ENCODE measurements around the gene CSAD. TPM values are rescaled to one million over a fixed set of nuclear protein-coding genes. Genes with fewer than 3 reads are reported as not detected.

The CSAD gene
- total and polyA plus RNA-seq, 2 experiments from 2014 or later, result 8.6 to 14.2 TPM

DNA sequence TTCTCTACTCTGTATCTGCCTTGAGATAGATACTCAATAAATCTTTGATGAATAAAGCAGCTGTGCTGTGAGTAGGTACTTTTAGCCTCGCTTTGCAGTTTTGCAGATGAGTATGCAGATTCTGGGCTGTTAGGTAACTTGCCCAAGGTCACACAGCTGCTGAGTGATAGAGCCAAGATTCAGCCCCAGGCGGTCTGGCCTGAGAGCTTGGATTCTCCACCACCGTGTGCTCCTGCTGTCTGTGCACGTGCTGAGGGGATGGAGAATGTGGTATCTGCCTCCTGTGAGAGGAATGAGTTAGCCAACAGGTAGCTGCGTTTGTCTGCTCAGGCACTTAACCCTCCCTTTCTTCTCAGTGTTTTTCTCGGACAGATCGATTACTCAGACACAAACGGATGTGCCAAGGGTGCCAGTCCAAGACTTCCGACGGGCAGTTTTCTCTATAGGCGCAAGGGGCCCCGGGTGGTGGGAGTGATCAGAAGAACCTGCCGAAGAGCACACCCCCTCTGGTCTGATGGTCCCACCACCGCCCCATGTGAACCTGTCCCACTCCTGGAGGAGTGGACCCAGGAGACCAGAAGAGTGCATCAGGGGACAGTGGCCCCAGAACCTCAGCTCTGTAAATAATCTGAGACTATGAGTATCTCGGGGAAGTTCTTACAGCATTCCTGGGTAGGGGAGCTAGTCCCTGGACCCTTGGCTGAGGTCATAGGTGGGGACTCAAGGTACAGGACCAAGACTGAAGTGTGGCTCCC is 6.6 kb upstream of the CSAD start:
- H3K27ac ChIP-seq, result no peak overlapping the region

DNA sequence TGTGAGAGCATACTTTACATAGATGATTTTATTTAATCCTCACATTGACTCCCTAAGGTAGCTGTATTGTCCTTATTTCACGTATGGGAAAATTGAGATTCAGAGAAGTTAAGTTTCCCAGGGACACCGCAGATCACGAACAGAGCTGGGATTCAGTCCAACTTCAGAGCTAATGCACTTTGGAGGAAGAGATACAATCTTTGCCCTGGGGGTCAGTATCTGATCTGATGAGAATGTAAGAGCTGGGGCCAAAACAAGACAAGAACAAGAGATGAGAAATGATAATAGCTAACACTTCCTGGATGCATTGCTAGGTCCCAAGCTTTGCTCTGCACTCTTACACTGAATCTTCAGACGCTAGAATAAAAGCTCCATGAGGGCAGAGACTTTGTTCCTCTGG is 6.0 kb upstream of the CSAD start:
- TF ChIP-seq EZH2phosphoT487 (IDR thresholded peaks at IDR 0.05; ENCODE audit: insufficient read depth, low read depth) (no peak), EZH2 (IDR thresholded peaks at IDR 0.05; ENCODE audit: insufficient read depth, poor library complexity, severe bottlenecking) (no peak)
- Histone ChIP-seq H3K36me3 (ENCODE audit: low read depth) (peaks cover 38% of the 10 kb centered on the region; the same call in 1 of the 2 replicates), H3K79me2 (ENCODE audit: insufficient read depth) (peaks cover 38% of the 10 kb centered on the region), H3K27me3 (replicated peaks; ENCODE audit: insufficient read depth) (no peaks in the 10 kb centered on the region), H3K9me2 (ENCODE audit: insufficient read depth) (no peaks in the 10 kb centered on the region), H2AFZ (no peak overlapping the region), H3K4me1 (ENCODE audit: insufficient read depth) (peaks cover 18% of the 10 kb centered on the region), H4K20me1 (ENCODE audit: insufficient read depth) (no peaks in the 10 kb centered on the region; the same call in 1 of the 2 replicates), H3K27ac (no peak overlapping the region), H3K4me2 (ENCODE audit: unreplicated experiment) (no peak overlapping the region), H3K9me3 (ENCODE audit: low read depth) (no peaks in the 10 kb centered on the region), H3K9ac (no peak overlapping the region), H3F3A (ENCODE audit: insufficient read depth) (peaks cover 55% of the 10 kb centered on the region), H3K4me3 (no peak overlapping the region)
- no peak for DNase-seq
- in situ Hi-C loops (cut with MboI), result no loop called here
- 90 to 94% methylated on average over 4 of the region's 4 CpGs for WGBS, 2 experiments (ENCODE audit: low coverage in 1 of 2, low lambda C conversion rate in 2 of 2, missing lambda C conversion rate in 2 of 2)

More for the DNA sequence above, 6.6 kb upstream of the CSAD start:
- 84 to 85% methylated on average over 15 of the region's 15 CpGs for WGBS, 2 experiments (ENCODE audit: low coverage in 1 of 2, low lambda C conversion rate in 2 of 2, missing lambda C conversion rate in 2 of 2)
- H3K4me1 ChIP-seq (ENCODE audit: insufficient read depth), result peaks cover 12% of the 10 kb centered on the region
- peaks cover 32% of the 10 kb centered on the region for H3K79me2 ChIP-seq (ENCODE audit: insufficient read depth)
- peaks cover 32% of the 10 kb centered on the region; the same call in 1 of the 2 replicates for H3K36me3 ChIP-seq (ENCODE audit: low read depth)
- H2AFZ ChIP-seq, result no peak overlapping the region
- no peak overlapping the region for H3K9ac ChIP-seq
- no peak overlapping the region for H3K4me3 ChIP-seq
- no peaks in the 10 kb centered on the region for H3K27me3 ChIP-seq (replicated peaks; ENCODE audit: insufficient read depth)
- in situ Hi-C loops (cut with MboI), result no loop called here
- H4K20me1 ChIP-seq (ENCODE audit: insufficient read depth), result no peaks in the 10 kb centered on the region
- H3K4me2 ChIP-seq (ENCODE audit: unreplicated experiment), result no peak overlapping the region
- no peaks in the 10 kb centered on the region for H3K9me3 ChIP-seq (ENCODE audit: low read depth)
- no peak for TF ChIP-seq EZH2phosphoT487 (IDR thresholded peaks at IDR 0.05; ENCODE audit: insufficient read depth, low read depth)
- TF ChIP-seq EZH2 (IDR thresholded peaks at IDR 0.05; ENCODE audit: insufficient read depth, poor library complexity, severe bottlenecking), result no peak
- peaks cover 49% of the 10 kb centered on the region for H3F3A ChIP-seq (ENCODE audit: insufficient read depth)
- no peak for DNase-seq
- no peaks in the 10 kb centered on the region for H3K9me2 ChIP-seq (ENCODE audit: insufficient read depth)

DNA sequence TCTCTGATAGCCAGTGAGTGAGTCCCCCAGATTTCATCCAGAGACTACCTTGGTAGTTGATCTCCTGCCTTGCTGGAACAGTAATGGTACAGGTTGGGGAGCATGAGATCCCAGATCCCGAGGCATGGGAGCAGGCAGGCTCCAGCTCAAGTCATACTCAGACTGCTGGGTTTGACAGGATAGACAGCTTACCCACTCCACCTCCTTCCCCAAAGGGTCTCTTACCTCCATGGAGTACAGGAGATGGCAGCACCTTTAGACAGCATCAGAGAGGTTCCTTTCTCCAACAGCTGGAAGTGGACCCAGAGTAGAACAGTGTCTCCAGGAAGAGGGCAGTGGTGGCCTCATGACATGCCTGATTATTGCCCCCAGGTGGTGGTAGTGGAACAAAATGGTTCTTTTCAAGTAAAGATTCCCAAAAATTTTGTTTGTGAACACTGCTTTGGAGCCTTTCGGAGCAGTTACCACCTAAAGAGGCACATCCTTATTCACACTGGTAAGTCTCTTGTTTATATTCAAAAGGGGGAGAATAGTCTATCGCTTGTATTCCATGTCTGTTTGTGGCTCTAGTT is 4.9 kb upstream of the CSAD start:
- Histone ChIP-seq H2AFZ (no peak overlapping the region), H3K9ac (no peak overlapping the region), H3K9me3 (ENCODE audit: low read depth) (no peaks in the 10 kb centered on the region), H3K27ac (no peak overlapping the region), H3K4me2 (ENCODE audit: unreplicated experiment) (no peak overlapping the region), H3K27me3 (replicated peaks; ENCODE audit: insufficient read depth) (no peaks in the 10 kb centered on the region), H3K9me2 (ENCODE audit: insufficient read depth) (no peaks in the 10 kb centered on the region), H3K79me2 (ENCODE audit: insufficient read depth) (peaks cover 44% of the 10 kb centered on the region), H3F3A (ENCODE audit: insufficient read depth) (peaks cover 59% of the 10 kb centered on the region), H4K20me1 (ENCODE audit: insufficient read depth) (no peaks in the 10 kb centered on the region; the same call in 1 of the 2 replicates), H3K36me3 (ENCODE audit: low read depth) (peaks cover 38% of the 10 kb centered on the region; the same call in 1 of the 2 replicates), H3K4me1 (ENCODE audit: insufficient read depth) (peaks cover 22% of the 10 kb centered on the region), H3K4me3 (no peak overlapping the region)
- 77 to 83% methylated on average over 3 of the region's 3 CpGs for WGBS, 2 experiments (ENCODE audit: low coverage in 1 of 2, low lambda C conversion rate in 2 of 2, missing lambda C conversion rate in 2 of 2)
- in situ Hi-C loops (cut with MboI), result no loop called here
- peak; percentile 27 for DNase-seq
- TF ChIP-seq EZH2 (IDR thresholded peaks at IDR 0.05; ENCODE audit: insufficient read depth, poor library complexity, severe bottlenecking) (no peak), EZH2phosphoT487 (IDR thresholded peaks at IDR 0.05; ENCODE audit: insufficient read depth, low read depth) (no peak)

DNA sequence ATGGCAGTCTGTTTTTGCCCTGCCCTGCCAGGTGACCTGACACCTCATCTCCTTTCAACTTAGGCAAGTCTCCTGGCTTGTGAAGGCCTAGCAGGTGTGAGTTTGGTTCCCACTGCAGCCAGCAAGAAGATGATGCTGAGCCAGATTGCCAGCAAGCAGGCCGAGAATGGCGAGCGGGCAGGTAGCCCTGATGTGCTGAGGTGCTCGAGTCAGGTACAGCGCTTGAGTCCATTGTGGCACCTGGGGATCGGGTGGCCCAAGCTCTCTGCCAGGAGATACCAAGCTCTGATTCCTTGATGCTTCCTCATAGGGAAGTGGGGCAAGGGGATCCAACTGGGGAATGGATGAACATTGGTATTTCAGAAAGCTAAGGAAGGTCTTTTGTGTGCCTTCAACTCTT is 4.1 kb upstream of the CSAD start:
- Histone ChIP-seq H3K9me2 (ENCODE audit: insufficient read depth) (no peaks in the 10 kb centered on the region), H3F3A (ENCODE audit: insufficient read depth) (peaks cover 58% of the 10 kb centered on the region), H3K79me2 (ENCODE audit: insufficient read depth) (peaks cover 44% of the 10 kb centered on the region), H3K27me3 (replicated peaks; ENCODE audit: insufficient read depth) (no peaks in the 10 kb centered on the region), H3K4me3 (no peak overlapping the region), H3K4me1 (ENCODE audit: insufficient read depth) (peaks cover 22% of the 10 kb centered on the region), H3K9me3 (ENCODE audit: low read depth) (no peaks in the 10 kb centered on the region), H3K9ac (no peak overlapping the region), H3K4me2 (ENCODE audit: unreplicated experiment) (no peak overlapping the region), H3K27ac (no peak overlapping the region), H3K36me3 (ENCODE audit: low read depth) (peaks cover 38% of the 10 kb centered on the region; the same call in 1 of the 2 replicates), H2AFZ (no peak overlapping the region), H4K20me1 (ENCODE audit: insufficient read depth) (no peaks in the 10 kb centered on the region; the same call in 1 of the 2 replicates)
- 86% methylated on average over 6 of the region's 6 CpGs for WGBS, 2 experiments (ENCODE audit: low coverage in 1 of 2, low lambda C conversion rate in 2 of 2, missing lambda C conversion rate in 2 of 2)
- no peak for DNase-seq
- TF ChIP-seq EZH2 (IDR thresholded peaks at IDR 0.05; ENCODE audit: insufficient read depth, poor library complexity, severe bottlenecking) (no peak), EZH2phosphoT487 (IDR thresholded peaks at IDR 0.05; ENCODE audit: insufficient read depth, low read depth) (no peak)
- in situ Hi-C loops (cut with MboI), result no loop called here
